Activated naive CD4-positive, alpha-beta T cell (primary cell): ENCODE measurements around the gene CEACAM21.

ENCODE experiments used
- DNase-seq, 4 experiments: peaks; one replicate each; lab custom pipeline; 2025; lab: John Stamatoyannopoulos, UW

Gene CEACAM21

GRCh38 chr19:41619018-41619556, 43.1 kb downstream of the CEACAM21 start:
- DNase-seq = no peak

DNA sequence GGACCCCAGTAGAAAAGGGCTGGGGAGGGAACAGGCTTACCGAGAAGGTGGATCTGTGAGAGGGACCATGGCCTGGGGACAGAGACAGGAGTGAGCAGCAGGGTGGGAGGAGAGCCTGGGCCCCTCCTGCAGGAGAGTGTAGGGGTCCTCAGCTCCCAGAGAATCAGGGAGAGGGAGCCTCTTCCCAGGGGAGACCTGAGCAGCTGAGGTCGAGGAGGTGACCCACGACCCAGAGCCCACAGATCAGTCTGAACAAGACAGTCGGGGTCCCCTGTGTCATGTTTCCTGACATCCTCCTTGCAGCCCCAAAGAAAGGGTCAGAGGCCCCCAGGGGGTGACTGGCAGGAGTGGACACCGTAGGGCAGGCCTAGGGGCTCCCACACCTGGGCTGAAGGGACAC, 44.2 kb downstream of the CEACAM21 start:
- no peak for DNase-seq

- no peak for DNase-seq
Observed at GRCh38 chr19:41621226-41621625, 45.3 kb downstream of the CEACAM21 start.

DNA sequence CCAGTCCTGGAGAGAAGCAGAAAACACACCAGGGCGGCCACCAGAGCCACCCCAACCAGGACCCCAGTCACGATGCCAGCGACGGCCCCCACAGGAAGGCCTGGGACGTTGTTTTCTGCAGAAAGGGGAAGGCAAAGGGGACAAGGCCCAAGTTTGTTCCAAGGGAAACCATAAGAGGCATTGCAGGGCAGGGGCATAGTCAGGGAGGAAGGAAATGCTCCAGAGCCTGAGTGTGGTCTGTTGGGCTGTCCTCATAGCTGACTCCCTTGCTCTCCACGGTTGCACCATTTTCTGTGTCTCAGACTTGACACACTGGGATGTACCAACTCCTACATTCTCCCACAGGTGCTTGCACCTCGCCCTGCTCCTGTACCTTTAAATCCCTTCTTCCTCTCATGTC, 45.7 kb downstream of the CEACAM21 start:
- DNase-seq = no peak

- no peak for DNase-seq
Observed at GRCh38 chr19:41623360-41623759, 47.4 kb downstream of the CEACAM21 start.

- no peak for DNase-seq
Observed at GRCh38 chr19:41624515-41624914, 48.5 kb downstream of the CEACAM21 start.

DNA sequence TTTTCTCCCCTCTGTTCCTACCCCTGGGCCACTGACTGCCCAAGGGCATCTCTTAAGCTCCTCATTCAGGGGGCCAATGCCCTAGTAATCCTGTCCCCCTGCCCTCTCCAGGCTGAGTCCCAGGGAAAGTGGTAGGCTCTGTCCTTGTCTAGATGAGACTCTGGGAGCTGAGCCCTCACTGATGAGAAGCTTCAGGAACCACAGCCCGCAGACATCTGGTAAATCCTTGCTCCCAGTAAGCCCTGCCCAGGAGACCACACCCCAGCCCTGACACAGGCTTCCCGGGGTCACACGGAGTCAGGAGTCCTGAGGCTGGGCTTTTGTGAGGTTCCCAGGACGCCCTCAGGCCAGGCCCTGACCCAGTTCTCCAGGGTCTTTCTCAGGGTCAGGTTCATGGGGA, 49.0 kb downstream of the CEACAM21 start:
- no peak for DNase-seq

DNA sequence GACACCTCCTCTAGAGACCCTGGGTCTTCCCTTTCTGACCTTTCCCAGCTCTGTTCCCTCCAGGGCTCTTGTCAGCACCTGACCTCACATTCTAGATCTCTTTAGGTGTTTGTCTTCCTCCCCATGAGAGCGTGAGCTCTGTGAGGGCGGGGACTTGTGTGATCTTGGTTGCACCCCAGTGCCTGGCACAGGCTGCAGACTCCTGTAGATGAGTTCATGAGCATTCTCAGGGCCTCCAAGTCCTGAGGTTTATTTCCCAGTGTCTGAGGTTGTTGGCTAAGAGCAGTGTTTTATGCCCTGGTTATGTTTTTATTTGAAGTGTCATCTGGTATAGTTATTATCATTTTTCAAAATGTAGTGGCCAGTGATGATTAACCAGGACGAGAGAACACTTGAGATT, 50.3 kb downstream of the CEACAM21 start:
- DNase-seq = no peak

DNA sequence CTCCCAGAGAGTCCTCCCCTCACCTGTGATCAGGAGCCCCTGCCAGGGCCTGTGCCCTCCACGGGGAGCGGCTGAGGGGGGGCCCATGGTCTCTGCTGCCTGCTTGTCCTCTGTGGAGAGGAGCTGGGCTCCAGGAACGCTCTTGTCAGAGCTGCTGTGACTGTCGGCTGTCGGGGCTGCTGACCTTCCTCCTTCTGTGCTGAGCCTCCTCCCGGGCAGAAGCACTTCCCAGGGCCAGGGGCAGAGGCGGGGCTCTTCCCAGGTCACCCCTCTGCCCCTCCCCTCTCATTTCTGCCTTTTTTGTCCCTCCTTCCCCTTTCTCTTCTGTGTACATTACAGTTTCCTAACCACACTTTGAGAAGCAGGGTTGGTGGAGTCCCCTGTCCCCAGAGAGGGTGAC, 50.9 kb downstream of the CEACAM21 start, which contains the start of gene CEACAM4:
Gene CEACAM4, minus strand, starts transcription at position 198 of the 400 bp plus-strand sequence. Its CDS starts 111 bp downstream, at position 87.
- no peak for DNase-seq

DNA sequence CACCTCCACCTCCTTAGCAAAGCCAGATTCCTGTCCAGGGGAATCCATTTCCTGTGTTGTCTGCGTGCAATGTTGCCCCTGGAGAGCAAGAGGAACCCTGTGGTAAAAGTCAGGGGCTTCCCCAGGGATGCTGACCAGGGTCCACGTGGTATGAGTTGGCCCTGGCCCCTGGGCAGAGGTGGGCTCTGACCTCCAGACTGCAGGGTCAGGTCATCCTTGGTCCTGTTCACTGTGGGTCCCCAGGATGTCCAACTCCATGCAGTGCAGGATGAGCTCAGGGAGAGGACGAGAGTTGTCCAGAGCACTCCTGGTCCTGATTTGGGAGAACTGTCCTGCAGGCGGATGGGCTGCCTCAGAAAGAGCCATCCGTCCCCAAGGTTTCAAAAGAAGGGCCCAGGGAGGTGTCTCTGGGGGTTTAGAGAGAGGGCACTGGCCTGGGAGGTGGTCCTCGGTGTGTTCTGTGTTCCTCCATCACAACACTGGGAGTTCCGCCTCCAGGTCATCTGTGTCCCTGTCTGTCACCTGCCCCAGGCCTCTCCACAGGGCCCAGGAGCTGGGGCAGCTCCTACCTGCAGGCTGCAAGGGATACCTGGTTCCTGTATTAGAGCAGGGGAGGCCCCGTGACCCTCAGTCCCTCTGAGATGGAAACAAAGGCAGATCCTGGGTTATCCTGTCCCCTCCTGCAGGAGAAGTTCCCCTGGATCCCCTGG, 52.2 kb downstream of the CEACAM21 start:
- DNase-seq = no peak
